ENCODE measurements around the gene CIPC.

Gene CIPC

DNA sequence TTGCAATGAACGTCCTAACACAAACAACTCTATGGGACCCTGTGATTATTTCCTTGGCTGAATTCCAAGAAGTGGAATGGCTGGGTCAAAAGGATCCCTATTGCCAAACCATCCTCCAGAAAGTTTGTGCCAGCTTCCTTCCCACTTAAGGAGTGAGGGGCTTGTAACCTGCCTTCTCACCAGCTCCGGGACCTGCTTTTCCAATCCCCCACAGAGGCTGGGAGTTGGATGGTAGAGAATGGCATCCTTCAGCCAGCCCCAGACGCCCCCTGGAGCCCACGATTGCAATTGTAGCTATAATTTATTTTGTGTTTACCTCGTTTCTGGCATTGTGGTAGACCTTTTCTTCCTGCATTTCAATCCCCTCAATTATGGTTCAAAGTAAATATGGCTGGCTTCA lies 53.2 kb downstream of the CIPC start:
- peak; percentile 42 to 64 (median 49) for TF ChIP-seq CTCF (IDR thresholded peaks at IDR 0.05; ENCODE audit: unreplicated experiment in 3 of 3)
- Mint-ChIP-seq H3K4me3 (no peak overlapping the region), H3K27me3 (ENCODE audit: low read depth) (peaks cover 52% of the 10 kb centered on the region), H3K27ac (no peak overlapping the region), H3K9me3 (no peaks in the 10 kb centered on the region), H3K4me1 (peaks cover 10% of the 10 kb centered on the region), H3K36me3 (ENCODE audit: low read depth) (no peaks in the 10 kb centered on the region)

DNA sequence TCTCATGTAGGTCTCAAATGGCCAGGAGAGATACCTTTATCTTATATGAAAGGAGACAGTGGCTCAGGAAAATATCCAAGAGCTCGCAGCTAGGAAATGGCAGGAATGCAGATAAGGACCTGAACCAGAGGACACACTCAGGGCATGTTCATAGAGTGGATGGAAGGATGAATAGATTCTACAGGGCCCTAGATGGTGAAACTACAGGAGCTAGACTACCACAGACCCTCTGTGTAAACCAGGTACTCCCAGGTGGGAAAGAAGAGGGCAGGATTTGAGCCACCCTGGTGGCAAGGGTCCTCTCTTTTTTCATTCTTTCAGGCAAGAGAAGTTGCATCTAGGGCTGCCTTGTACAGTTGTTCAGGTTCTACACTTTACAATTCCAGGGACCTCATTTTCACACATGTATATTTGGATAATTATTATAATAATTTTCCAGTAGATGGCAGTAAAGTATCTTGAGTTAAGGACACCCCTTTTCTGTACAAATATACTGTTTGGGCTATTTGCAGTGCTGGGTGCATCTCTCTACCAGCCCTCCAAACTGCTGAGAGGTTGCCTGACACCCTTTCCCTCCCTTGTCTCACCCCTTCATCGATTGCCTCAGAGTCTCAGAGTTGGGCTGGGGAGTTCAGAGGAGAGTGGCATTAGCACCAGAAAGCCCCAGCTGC lies 54.0 kb downstream of the CIPC start:
- H3K36me3 Mint-ChIP-seq (ENCODE audit: low read depth): no peaks in the 10 kb centered on the region
- peaks cover 48% of the 10 kb centered on the region for H3K27me3 Mint-ChIP-seq (ENCODE audit: low read depth)
- TF ChIP-seq CTCF (IDR thresholded peaks at IDR 0.05; ENCODE audit: unreplicated experiment in 3 of 3): peak in 1 of 3 experiments; percentile 11
- no peak overlapping the region for H3K27ac Mint-ChIP-seq
- peaks cover 10% of the 10 kb centered on the region for H3K4me1 Mint-ChIP-seq
- H3K9me3 Mint-ChIP-seq: no peaks in the 10 kb centered on the region
- no peak overlapping the region for H3K4me3 Mint-ChIP-seq

DNA sequence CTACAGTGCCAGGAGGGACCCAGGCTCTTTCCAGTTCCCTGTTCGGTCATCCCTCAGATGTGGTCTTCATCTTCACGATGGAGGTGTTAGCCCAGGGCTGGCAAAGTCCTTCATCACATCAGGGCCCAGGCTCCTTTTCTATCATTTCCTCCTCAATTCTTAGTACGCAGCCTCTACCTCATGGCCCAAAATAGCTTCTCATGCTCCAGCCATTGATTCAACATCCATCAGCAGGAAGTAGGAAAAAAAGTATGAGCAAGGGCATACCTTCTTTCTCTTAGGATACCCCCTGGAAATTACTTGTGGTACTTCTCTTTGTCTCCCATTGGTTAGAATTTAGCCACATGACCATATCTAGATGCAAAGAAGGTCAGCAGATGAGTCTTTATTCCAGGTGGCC lies 55.7 kb downstream of the CIPC start:
- no peak for TF ChIP-seq CTCF (IDR thresholded peaks at IDR 0.05; ENCODE audit: unreplicated experiment in 3 of 3)
- H3K27me3 Mint-ChIP-seq (ENCODE audit: low read depth): peaks cover 42% of the 10 kb centered on the region
- no peaks in the 10 kb centered on the region for H3K9me3 Mint-ChIP-seq
- H3K27ac Mint-ChIP-seq: no peak overlapping the region
- no peaks in the 10 kb centered on the region for H3K36me3 Mint-ChIP-seq (ENCODE audit: low read depth)
- no peak overlapping the region for H3K4me3 Mint-ChIP-seq
- peaks cover 18% of the 10 kb centered on the region for H3K4me1 Mint-ChIP-seq

DNA sequence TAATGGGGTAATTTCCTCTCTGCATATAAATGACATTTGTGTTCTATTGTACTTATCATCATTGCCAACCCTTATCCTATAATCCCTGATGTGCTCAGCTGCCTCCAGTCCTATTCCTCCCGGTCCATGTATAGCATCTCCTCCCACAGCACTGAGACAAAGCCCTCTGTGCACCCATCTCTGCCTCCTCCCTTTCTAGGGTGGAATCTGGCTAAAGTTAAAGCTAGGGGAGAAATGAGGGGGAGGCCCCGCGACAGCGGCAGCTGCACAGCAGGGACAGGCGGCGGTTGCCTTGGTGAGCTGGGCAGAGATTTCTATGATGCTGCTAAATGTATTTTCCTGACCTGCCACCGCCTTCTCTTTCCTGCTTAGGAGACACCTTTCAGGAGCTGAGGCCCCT lies 56.4 kb downstream of the CIPC start:
- H3K27ac Mint-ChIP-seq: peak overlapping the region in 1 of 3 experiments; percentile 5
- H3K9me3 Mint-ChIP-seq: no peaks in the 10 kb centered on the region
- H3K27me3 Mint-ChIP-seq (ENCODE audit: low read depth): peaks cover 45% of the 10 kb centered on the region
- no peak overlapping the region for H3K4me3 Mint-ChIP-seq
- no peak for TF ChIP-seq CTCF (IDR thresholded peaks at IDR 0.05; ENCODE audit: unreplicated experiment in 3 of 3)
- peaks cover 23% of the 10 kb centered on the region for H3K4me1 Mint-ChIP-seq
- no peaks in the 10 kb centered on the region for H3K36me3 Mint-ChIP-seq (ENCODE audit: low read depth)

GRCh38 chr14:77155083-77155482 lies 57.0 kb downstream of the CIPC start:
- H3K4me3 Mint-ChIP-seq: no peak overlapping the region
- no peak overlapping the region for H3K27ac Mint-ChIP-seq
- no peak for TF ChIP-seq CTCF (IDR thresholded peaks at IDR 0.05; ENCODE audit: unreplicated experiment in 3 of 3)
- peaks cover 23% of the 10 kb centered on the region for H3K4me1 Mint-ChIP-seq
- H3K36me3 Mint-ChIP-seq (ENCODE audit: low read depth): no peaks in the 10 kb centered on the region
- H3K27me3 Mint-ChIP-seq (ENCODE audit: low read depth): peaks cover 45% of the 10 kb centered on the region
- H3K9me3 Mint-ChIP-seq: no peaks in the 10 kb centered on the region

DNA sequence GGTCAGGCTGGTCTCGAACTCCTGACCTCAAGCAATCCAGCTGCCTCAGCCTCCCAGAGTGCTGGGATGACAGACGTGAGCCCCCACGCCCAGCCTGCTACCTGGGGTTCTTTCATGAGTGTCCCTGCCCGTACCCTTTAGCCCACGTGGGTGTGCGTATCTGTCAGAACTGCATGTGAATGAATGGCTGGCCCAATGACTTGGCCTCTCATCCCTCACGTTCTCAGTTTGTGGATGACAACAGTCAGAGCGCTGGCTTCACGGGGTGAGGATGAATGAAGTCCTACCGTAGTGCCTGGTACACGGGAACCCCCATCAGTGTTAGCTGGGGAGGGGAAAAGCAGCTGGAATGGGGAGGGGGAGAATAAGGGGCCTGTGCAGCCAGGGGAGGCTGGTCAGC lies 59.7 kb downstream of the CIPC start:
- Mint-ChIP-seq H3K9me3 (no peaks in the 10 kb centered on the region), H3K27ac (no peak overlapping the region), H3K27me3 (ENCODE audit: low read depth) (peaks cover 46% of the 10 kb centered on the region), H3K4me1 (peaks cover 23% of the 10 kb centered on the region), H3K4me3 (no peak overlapping the region), H3K36me3 (ENCODE audit: low read depth) (no peaks in the 10 kb centered on the region)
- no peak for TF ChIP-seq CTCF (IDR thresholded peaks at IDR 0.05; ENCODE audit: unreplicated experiment in 3 of 3)
